Measurements from ENCODE around the gene GHR. TPM values are rescaled to one million over a fixed set of nuclear protein-coding genes. Genes with fewer than 3 reads are reported as not detected.

Gene GHR
- total and polyA plus RNA-seq, 4 experiments from 2014 or later: not detected

GRCh38 chr5:42396111-42396510 lies 27.1 kb upstream of the GHR start:
- Histone ChIP-seq H3K4me1 (ENCODE audit: insufficient read depth, low read length) (no peaks in the 10 kb centered on the region), H3K27ac (ENCODE audit: low read depth, low read length) (no peak overlapping the region), H3K9me3 (ENCODE audit: control insufficient read depth in 1 of 2, low read length in 2 of 2) (no peaks in the 10 kb centered on the region), H3K4me3 (ENCODE audit: low read length in 2 of 2) (no peak overlapping the region), H3K36me3 (ENCODE audit: insufficient read depth, low read length) (no peaks in the 10 kb centered on the region), H3K27me3 (ENCODE audit: insufficient read depth, low read length) (no peaks in the 10 kb centered on the region)
- POLR2A ChIA-PET (ENCODE audit: partially characterized antibody): no interaction called here
- H3K4me1 Mint-ChIP-seq: no peaks in the 10 kb centered on the region
- no peak overlapping the region for H3K27ac Mint-ChIP-seq
- H3K27me3 Mint-ChIP-seq: peaks cover 0 to 3% of the 10 kb centered on the region in 2 donors
- H3K4me3 Mint-ChIP-seq: no peak overlapping the region
- intact Hi-C loops (cut with micrococcal nuclease): no loop called here
- DNase-seq: no peak
- CTCF ChIA-PET (ENCODE audit: partially characterized antibody): no interaction called here
- no peaks in the 10 kb centered on the region for H3K36me3 Mint-ChIP-seq
- peaks cover 0 to 24% (median 8%) of the 10 kb centered on the region in 8 donors for H3K9me3 Mint-ChIP-seq

GRCh38 chr5:42397267-42397666 lies 26.0 kb upstream of the GHR start:
- no peak for DNase-seq
- peaks cover 0 to 17% (median 8%) of the 10 kb centered on the region in 8 donors for H3K9me3 Mint-ChIP-seq
- Histone ChIP-seq H3K27me3 (ENCODE audit: insufficient read depth, low read length) (no peaks in the 10 kb centered on the region), H3K9me3 (ENCODE audit: control insufficient read depth in 1 of 2, low read length in 2 of 2) (no peaks in the 10 kb centered on the region), H3K27ac (ENCODE audit: low read depth, low read length) (no peak overlapping the region), H3K36me3 (ENCODE audit: insufficient read depth, low read length) (no peaks in the 10 kb centered on the region), H3K4me1 (ENCODE audit: insufficient read depth, low read length) (no peaks in the 10 kb centered on the region), H3K4me3 (ENCODE audit: low read length in 2 of 2) (no peak overlapping the region)
- H3K27me3 Mint-ChIP-seq: peaks cover 0 to 3% of the 10 kb centered on the region in 2 donors
- intact Hi-C loops (cut with micrococcal nuclease): no loop called here
- no peak overlapping the region for H3K4me3 Mint-ChIP-seq
- H3K4me1 Mint-ChIP-seq: no peaks in the 10 kb centered on the region
- CTCF ChIA-PET (ENCODE audit: partially characterized antibody): no interaction called here
- POLR2A ChIA-PET (ENCODE audit: partially characterized antibody): no interaction called here
- H3K36me3 Mint-ChIP-seq: no peaks in the 10 kb centered on the region
- no peak overlapping the region for H3K27ac Mint-ChIP-seq

- intact Hi-C loops (cut with micrococcal nuclease): no loop called here
- Mint-ChIP-seq H3K4me1 (no peaks in the 10 kb centered on the region), H3K36me3 (no peaks in the 10 kb centered on the region), H3K27ac (no peak overlapping the region), H3K9me3 (peaks cover 0 to 1% (median 0%) of the 10 kb centered on the region in 8 donors), H3K27me3 (peaks cover 0 to 3% of the 10 kb centered on the region in 2 donors), H3K4me3 (no peak overlapping the region)
- Histone ChIP-seq H3K36me3 (ENCODE audit: insufficient read depth, low read length) (no peaks in the 10 kb centered on the region), H3K27ac (ENCODE audit: low read depth, low read length) (no peak overlapping the region), H3K9me3 (ENCODE audit: control insufficient read depth in 1 of 2, low read length in 2 of 2) (no peaks in the 10 kb centered on the region), H3K27me3 (ENCODE audit: insufficient read depth, low read length) (no peaks in the 10 kb centered on the region), H3K4me1 (ENCODE audit: insufficient read depth, low read length) (no peaks in the 10 kb centered on the region), H3K4me3 (ENCODE audit: low read length in 2 of 2) (no peak overlapping the region)
- DNase-seq: no peak
- ChIA-PET POLR2A (ENCODE audit: partially characterized antibody) (no interaction called here), CTCF (ENCODE audit: partially characterized antibody) (no interaction called here)
These were observed 23.5 kb upstream of the GHR start for GRCh38 chr5:42399702-42400101.

DNA sequence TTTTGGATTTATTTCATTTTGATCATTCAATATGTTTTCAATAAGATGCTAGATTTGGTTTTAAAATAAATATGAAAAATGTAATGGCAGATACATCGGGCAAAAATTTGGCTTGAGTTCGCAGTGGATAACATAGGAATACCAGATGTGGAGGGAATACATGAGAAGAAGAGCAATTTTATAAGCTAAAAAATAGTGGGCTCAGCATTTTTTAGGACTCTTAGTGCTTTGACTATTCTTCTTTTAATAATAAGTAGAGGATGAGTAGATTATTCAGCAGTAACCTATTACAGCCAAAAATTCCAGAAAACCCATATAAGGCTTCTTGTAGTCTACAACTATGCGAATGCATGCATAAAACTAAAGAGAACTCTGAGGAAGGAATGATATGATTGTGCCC lies 22.8 kb upstream of the GHR start:
- Histone ChIP-seq H3K4me3 (ENCODE audit: low read length in 2 of 2) (no peak overlapping the region), H3K27ac (ENCODE audit: low read depth, low read length) (no peak overlapping the region), H3K36me3 (ENCODE audit: insufficient read depth, low read length) (no peaks in the 10 kb centered on the region), H3K9me3 (ENCODE audit: control insufficient read depth in 1 of 2, low read length in 2 of 2) (no peaks in the 10 kb centered on the region), H3K27me3 (ENCODE audit: insufficient read depth, low read length) (no peaks in the 10 kb centered on the region), H3K4me1 (ENCODE audit: insufficient read depth, low read length) (no peaks in the 10 kb centered on the region)
- no peak for DNase-seq
- Mint-ChIP-seq H3K4me1 (no peaks in the 10 kb centered on the region), H3K27me3 (peaks cover 0 to 3% of the 10 kb centered on the region in 2 donors), H3K36me3 (no peaks in the 10 kb centered on the region), H3K9me3 (no peaks in the 10 kb centered on the region), H3K4me3 (no peak overlapping the region), H3K27ac (no peak overlapping the region)
- ChIA-PET POLR2A (ENCODE audit: partially characterized antibody) (no interaction called here), CTCF (ENCODE audit: partially characterized antibody) (no interaction called here)
- intact Hi-C loops (cut with micrococcal nuclease): no loop called here

DNA sequence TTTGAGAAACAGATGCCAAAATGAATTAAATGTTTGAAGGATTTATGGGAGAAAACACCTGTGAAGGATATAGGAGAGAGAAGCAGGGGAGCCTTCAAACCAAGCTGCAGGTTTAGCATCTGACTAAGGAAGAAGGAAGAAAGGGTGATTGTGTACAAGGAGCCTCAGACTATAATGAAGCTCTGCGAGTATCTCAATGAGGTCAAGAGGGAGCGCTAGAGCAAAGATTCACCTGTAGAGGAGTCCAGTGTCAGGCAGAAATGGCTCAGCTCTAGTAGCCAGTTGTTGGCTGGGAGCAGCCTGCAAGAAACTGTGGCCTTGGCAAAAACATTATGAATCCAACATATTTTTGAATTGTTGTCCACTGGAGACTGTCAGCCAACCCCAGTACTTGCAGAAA lies 20.0 kb upstream of the GHR start:
- Mint-ChIP-seq H3K4me3 (no peak overlapping the region), H3K27ac (no peak overlapping the region), H3K9me3 (no peaks in the 10 kb centered on the region), H3K36me3 (no peaks in the 10 kb centered on the region), H3K4me1 (no peaks in the 10 kb centered on the region), H3K27me3 (peaks cover 0 to 3% of the 10 kb centered on the region in 2 donors)
- DNase-seq: no peak
- ChIA-PET CTCF (ENCODE audit: partially characterized antibody) (no interaction called here), POLR2A (ENCODE audit: partially characterized antibody) (no interaction called here)
- Histone ChIP-seq H3K36me3 (ENCODE audit: insufficient read depth, low read length) (no peaks in the 10 kb centered on the region), H3K4me3 (ENCODE audit: low read length in 2 of 2) (no peak overlapping the region), H3K27me3 (ENCODE audit: insufficient read depth, low read length) (no peaks in the 10 kb centered on the region), H3K4me1 (ENCODE audit: insufficient read depth, low read length) (no peaks in the 10 kb centered on the region), H3K9me3 (ENCODE audit: control insufficient read depth in 1 of 2, low read length in 2 of 2) (no peaks in the 10 kb centered on the region), H3K27ac (ENCODE audit: low read depth, low read length) (no peak overlapping the region)
- intact Hi-C loops (cut with micrococcal nuclease): no loop called here

DNA sequence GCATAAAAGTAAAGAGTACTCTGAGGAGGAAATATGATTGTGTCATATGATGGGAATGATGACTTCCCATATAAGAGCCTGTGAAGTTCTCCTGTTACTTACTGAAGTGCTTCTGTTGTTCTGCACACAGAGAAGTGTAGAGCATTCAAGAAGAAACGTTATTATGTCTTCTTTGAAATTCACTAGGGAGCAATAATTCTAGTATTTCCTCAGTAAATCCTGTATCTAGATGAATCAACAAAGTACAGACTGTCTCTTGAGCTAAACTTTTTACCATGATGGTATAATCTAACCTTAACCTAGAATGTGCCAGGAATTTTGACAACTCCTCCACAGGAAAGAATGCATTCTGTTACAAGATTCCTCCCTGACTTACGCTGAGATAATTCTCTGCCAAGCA lies 18.9 kb upstream of the GHR start:
- Mint-ChIP-seq H3K4me1 (no peaks in the 10 kb centered on the region), H3K36me3 (no peaks in the 10 kb centered on the region), H3K9me3 (no peaks in the 10 kb centered on the region), H3K27ac (no peak overlapping the region), H3K4me3 (no peak overlapping the region), H3K27me3 (no peaks in the 10 kb centered on the region)
- DNase-seq: no peak
- Histone ChIP-seq H3K27ac (ENCODE audit: low read depth, low read length) (no peak overlapping the region), H3K4me3 (ENCODE audit: low read length in 2 of 2) (no peak overlapping the region), H3K27me3 (ENCODE audit: insufficient read depth, low read length) (no peaks in the 10 kb centered on the region), H3K9me3 (ENCODE audit: control insufficient read depth in 1 of 2, low read length in 2 of 2) (no peaks in the 10 kb centered on the region), H3K4me1 (ENCODE audit: insufficient read depth, low read length) (no peaks in the 10 kb centered on the region), H3K36me3 (ENCODE audit: insufficient read depth, low read length) (no peaks in the 10 kb centered on the region)
- intact Hi-C loops (cut with micrococcal nuclease): no loop called here
- ChIA-PET CTCF (ENCODE audit: partially characterized antibody) (no interaction called here), POLR2A (ENCODE audit: partially characterized antibody) (no interaction called here)

DNA sequence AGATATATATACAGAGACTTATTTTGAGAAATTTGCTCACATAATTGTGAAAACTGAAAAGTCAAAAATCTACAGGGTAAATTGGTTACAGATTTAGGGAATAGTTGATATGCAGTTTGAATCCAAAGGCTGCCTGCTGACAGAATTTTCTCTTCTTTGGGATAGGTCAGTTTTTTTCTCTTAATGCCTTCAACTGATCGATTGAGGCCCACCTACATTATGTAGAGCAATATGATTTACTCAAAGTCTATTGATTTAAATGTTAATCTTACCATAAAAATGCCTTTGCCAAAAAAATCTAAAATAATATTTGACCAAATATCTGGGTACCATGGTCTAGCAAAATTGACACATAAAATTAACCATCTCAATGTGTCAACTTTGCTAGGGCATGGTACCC lies 3.9 kb upstream of the GHR start:
- intact Hi-C loops (cut with micrococcal nuclease): no loop called here
- Mint-ChIP-seq H3K27me3 (peaks cover 8 to 19% of the 10 kb centered on the region in 2 donors), H3K36me3 (no peaks in the 10 kb centered on the region), H3K9me3 (peaks cover 0 to 23% (median 7%) of the 10 kb centered on the region in 8 donors), H3K27ac (no peak overlapping the region), H3K4me1 (no peaks in the 10 kb centered on the region), H3K4me3 (no peak overlapping the region)
- Histone ChIP-seq H3K4me1 (ENCODE audit: insufficient read depth, low read length) (peaks cover 5% of the 10 kb centered on the region), H3K4me3 (ENCODE audit: low read length in 2 of 2) (no peak overlapping the region), H3K9me3 (ENCODE audit: control insufficient read depth in 1 of 2, low read length in 2 of 2) (no peaks in the 10 kb centered on the region), H3K27ac (ENCODE audit: low read depth, low read length) (no peak overlapping the region), H3K36me3 (ENCODE audit: insufficient read depth, low read length) (no peaks in the 10 kb centered on the region), H3K27me3 (ENCODE audit: insufficient read depth, low read length) (no peaks in the 10 kb centered on the region)
- no peak for DNase-seq
- POLR2A ChIA-PET (ENCODE audit: partially characterized antibody): no interaction called here
- CTCF ChIA-PET (ENCODE audit: partially characterized antibody): no interaction called here

GRCh38 chr5:42422656-42423280 lies 471 bp upstream of the GHR start:
- DNase-seq: no peak
- Histone ChIP-seq H3K36me3 (ENCODE audit: insufficient read depth, low read length) (no peaks in the 10 kb centered on the region), H3K4me3 (ENCODE audit: low read length in 2 of 2) (no peak overlapping the region), H3K27ac (ENCODE audit: low read depth, low read length) (no peak overlapping the region), H3K9me3 (ENCODE audit: control insufficient read depth in 1 of 2, low read length in 2 of 2) (no peaks in the 10 kb centered on the region), H3K27me3 (ENCODE audit: insufficient read depth, low read length) (no peaks in the 10 kb centered on the region), H3K4me1 (ENCODE audit: insufficient read depth, low read length) (peaks cover 8% of the 10 kb centered on the region)
- H3K27me3 Mint-ChIP-seq: peaks cover 17 to 19% of the 10 kb centered on the region in 2 donors
- CTCF ChIA-PET (ENCODE audit: partially characterized antibody): interaction anchor here (1.3 to 2.0 kb wide), 3 partner anchors 9 to 466 kb away, joined by 4 to 15 read pairs (median 5); no protein-coding TSS in a partner anchor
- intact Hi-C loops (cut with micrococcal nuclease): loop anchor here (5.0 kb wide), 1 partner anchor 345 kb away; no protein-coding TSS in a partner anchor
- no peak overlapping the region for H3K4me3 Mint-ChIP-seq
- peaks cover 0 to 7% (median 0%) of the 10 kb centered on the region in 8 donors for H3K9me3 Mint-ChIP-seq
- no peaks in the 10 kb centered on the region for H3K4me1 Mint-ChIP-seq
- POLR2A ChIA-PET (ENCODE audit: partially characterized antibody): no interaction called here
- no peak overlapping the region for H3K27ac Mint-ChIP-seq
- H3K36me3 Mint-ChIP-seq: no peaks in the 10 kb centered on the region

Data from CD4-positive, alpha-beta memory T cell (primary cell).